Transverse colon (tissue), 4 donors: ENCODE measurements around the gene ZNF462. TPM values are rescaled to one million over a fixed set of nuclear protein-coding genes. Genes with fewer than 3 reads are reported as not detected.

Source experiments
- DNase-seq: peaks from one replicate; pipeline ENCODE4 v3.0.0-alpha.2; 2019
- H3K27ac ChIP-seq, 4 donors: fragments of 200-600 bp; sonication (generic); 2 replicates each; pipeline ENCODE4 v1.5.1; 2016 to 2018; ENCODE audit warnings: inconsistent platforms in 4 of 4
- H3K27me3 ChIP-seq: fragments of 200-600 bp; sonication (generic); 2 replicates; pipeline ENCODE4 v1.5.1; 2017; ENCODE audit warnings: inconsistent platforms
- H3K36me3 ChIP-seq, 4 donors: fragments of 200-600 bp; sonication (generic); 2 replicates each; pipeline ENCODE4 v1.5.1; 2017 to 2019; ENCODE audit warnings: inconsistent platforms in 4 of 4
- H3K4me1 ChIP-seq, 4 donors: fragments of 200-600 bp; sonication (generic); 2 replicates each; pipeline ENCODE4 v1.5.1; 2017 to 2020; ENCODE audit warnings: inconsistent platforms in 4 of 4
- H3K4me3 ChIP-seq, 4 donors: fragments of 200-600 bp; sonication (generic); 1 replicate in 1 of 4; 2 replicates in 3 of 4; pipeline versions ENCODE4 v1.5.1 to v1.6.1; 2017 to 2019; ENCODE audit warnings: inconsistent platforms in 4 of 4
- H3K9me3 ChIP-seq, 2 donors: fragments of 200-600 bp; sonication (generic); 2 replicates each; pipeline ENCODE4 v1.5.1; 2017 to 2019; ENCODE audit warnings: inconsistent platforms in 2 of 2
- CTCF ChIP-seq, 5 experiments: fragments of 200-600 bp in 3 of 5; fragments of 450-650 bp in 2 of 5; sonication (generic) in 3 of 5; IDR thresholded peaks; 1 replicate in 2 of 5; 2 replicates in 3 of 5; pipeline ENCODE4 v1.5.1; 2016 to 2017; ENCODE audit warnings: antibody characterized with exemption in 5 of 5, inconsistent platforms in 3 of 5, mild to moderate bottlenecking in 2 of 5, moderate library complexity in 1 of 5
- EP300 ChIP-seq: sonication (generic); formaldehyde crosslinking; IDR thresholded peaks from one replicate; pipeline ENCODE4 v1.6.1; 2017; ENCODE audit warnings: antibody characterized with exemption, low read depth
- POLR2A ChIP-seq: fragments of 450-650 bp; IDR thresholded peaks from one replicate; pipeline ENCODE4 v1.6.1; 2016; ENCODE audit warnings: antibody characterized with exemption, mild to moderate bottlenecking, moderate library complexity
- POLR2AphosphoS5 ChIP-seq, 3 donors: sonication (generic); formaldehyde crosslinking; IDR thresholded peaks; one replicate each; pipeline ENCODE4 v1.6.1; 2016; ENCODE audit warnings: antibody characterized with exemption in 3 of 3
- WGBS, 2 donors: methylation state at CpG; one replicate each; pipeline ENCODE4 v1.1.5; 2018; ENCODE audit warnings: low coverage in 1 of 2; 5-methylcytosine and 5-hydroxymethylcytosine counted together
- in situ Hi-C, 4 donors: fragments of 200-750 bp; cut with MboI; loops; one replicate each; pipeline versions ENCODE4 v1.15.0 to v1.15.1; 2017; ENCODE audit warnings: low sequenced_read_pairs in 3 of 4, low pct_ligation_motif_present in 1 of 4, low pct_unique_long_range_greater_than_20kb in 1 of 4
- intact Hi-C: fragments of 100-400 bp; cut with DNase I; formaldehyde crosslinking; loops from one replicate; pipeline ENCODE4 v1.15.1; 2023; ENCODE audit warnings: low total_unique reads
- total RNA-seq, 4 donors: library from RNA; depleted of rRNA; stranded (reverse); fragments of >200 nt; gene quantifications; one replicate each; pipeline ENCODE4 v1.1.0, GENCODE V29; 2016

The ZNF462 gene
- total RNA-seq, 4 donors from 2014 or later, result 17.5 to 28.7 (median 22.9) TPM

DNA sequence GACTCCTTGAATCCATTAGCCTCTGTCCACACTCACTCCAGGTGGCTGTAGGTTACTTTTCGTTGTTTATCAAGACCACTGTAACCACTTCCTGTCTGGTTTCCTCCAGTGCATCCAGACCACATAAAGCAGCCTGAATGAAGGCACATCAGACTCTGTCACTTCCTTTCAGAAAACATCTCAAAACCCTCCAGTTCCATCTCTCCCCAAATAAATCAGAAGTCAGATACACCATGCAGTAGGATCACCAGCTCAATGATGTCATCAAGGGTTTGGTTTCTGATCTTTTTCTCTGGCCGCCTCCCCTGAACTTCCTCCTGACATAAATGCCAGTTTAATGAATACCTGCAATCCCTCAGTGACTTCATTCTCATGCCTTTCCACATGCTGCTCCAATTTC, 161.2 kb downstream of the ZNF462 start:
- Histone ChIP-seq H3K4me1 (peaks cover 0 to 7% (median 1%) of the 10 kb centered on the region in 4 donors), H3K9me3 (no peaks in the 10 kb centered on the region), H3K27ac (no peak overlapping the region), H3K4me3 (no peak overlapping the region), H3K36me3 (no peaks in the 10 kb centered on the region), H3K27me3 (no peaks in the 10 kb centered on the region)
- 53 to 60% methylated on average over 2 of the region's 2 CpGs for WGBS, 2 donors
- in situ Hi-C loops, result no loop called here
- intact Hi-C loops, result no loop called here
- DNase-seq, result no peak
- TF ChIP-seq POLR2A (no peak), CTCF (IDR thresholded peaks at IDR 0.05) (no peak), EP300 (no peak), POLR2AphosphoS5 (IDR thresholded peaks at IDR 0.05) (no peak)

DNA sequence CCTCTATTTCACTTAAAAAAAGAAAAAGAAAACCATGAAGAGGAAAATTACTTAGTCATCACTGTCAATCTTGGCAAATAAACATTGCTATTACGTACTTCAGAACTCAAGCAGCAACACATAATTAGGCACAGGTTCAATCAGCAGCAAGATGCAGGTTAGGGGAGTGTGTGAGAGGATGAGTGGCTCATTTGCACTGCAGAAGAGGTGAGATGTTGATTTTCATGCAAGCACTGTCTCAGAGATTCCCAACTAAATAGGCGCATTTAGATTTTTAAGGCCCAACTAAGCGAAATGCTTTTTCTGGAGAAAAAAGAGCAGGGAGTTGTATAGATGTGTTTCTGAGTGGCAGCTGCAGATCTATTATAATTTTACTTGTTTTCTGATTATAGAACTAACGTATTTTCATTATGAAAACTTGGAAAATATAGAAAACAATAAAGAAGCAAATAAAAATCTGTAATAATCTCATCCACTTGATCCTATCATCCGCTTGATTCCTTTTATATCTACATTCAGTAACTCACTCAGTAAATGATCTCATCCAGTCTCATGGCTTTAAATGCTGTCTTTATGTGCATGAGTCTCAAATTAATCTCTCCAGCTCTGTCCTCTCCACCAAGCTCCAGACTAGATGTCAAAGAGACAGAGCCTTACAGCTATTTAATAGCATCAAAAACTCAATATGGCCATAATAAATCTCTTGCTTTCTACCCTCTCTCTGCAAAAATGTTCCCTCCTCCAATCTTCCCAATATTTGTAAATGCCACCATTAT, 162.5 kb downstream of the ZNF462 start:
- Histone ChIP-seq H3K4me1 (no peaks in the 10 kb centered on the region), H3K9me3 (no peaks in the 10 kb centered on the region), H3K4me3 (no peak overlapping the region), H3K27me3 (no peaks in the 10 kb centered on the region), H3K36me3 (no peaks in the 10 kb centered on the region), H3K27ac (no peak overlapping the region)
- intact Hi-C loops, result no loop called here
- 94 to 96% methylated on average over 3 to 5 of the region's 5 CpGs for WGBS, 2 donors
- no peak for TF ChIP-seq POLR2AphosphoS5 (IDR thresholded peaks at IDR 0.05)
- TF ChIP-seq POLR2A, result no peak
- TF ChIP-seq CTCF (IDR thresholded peaks at IDR 0.05), result no peak
- TF ChIP-seq EP300, result no peak
- DNase-seq, result no peak
- in situ Hi-C loops, result no loop called here

DNA sequence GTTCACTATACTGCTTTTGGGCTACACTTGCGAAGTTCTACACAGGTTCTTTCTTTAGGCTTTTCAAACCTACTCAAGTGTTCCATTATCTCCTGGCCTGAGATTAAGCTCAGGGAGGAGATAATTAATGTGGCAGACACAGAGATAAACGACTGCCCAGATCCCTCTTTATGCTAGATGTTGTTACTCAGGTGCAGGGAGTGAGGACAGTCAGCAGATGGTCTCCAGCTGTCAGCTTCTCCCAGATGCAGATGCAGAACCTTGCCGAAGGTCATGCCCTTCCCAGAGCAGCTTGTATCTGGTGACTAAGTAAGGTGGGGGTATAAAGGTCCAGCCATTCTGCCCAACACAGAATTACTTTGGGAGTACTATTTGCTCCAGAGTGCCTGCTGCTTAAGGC, 166.2 kb downstream of the ZNF462 start:
- no peaks in the 10 kb centered on the region for H3K4me1 ChIP-seq
- no peaks in the 10 kb centered on the region for H3K9me3 ChIP-seq
- H3K4me3 ChIP-seq, result no peak overlapping the region
- in situ Hi-C loops (no loop called here), intact Hi-C loops (no loop called here)
- TF ChIP-seq CTCF (IDR thresholded peaks at IDR 0.05) (no peak), POLR2A (no peak), POLR2AphosphoS5 (IDR thresholded peaks at IDR 0.05) (no peak), EP300 (no peak)
- 76 to 86% methylated on average over 1 to 3 of the region's 3 CpGs for WGBS, 2 donors
- H3K36me3 ChIP-seq, result no peaks in the 10 kb centered on the region
- no peaks in the 10 kb centered on the region for H3K27me3 ChIP-seq
- no peak for DNase-seq
- no peak overlapping the region for H3K27ac ChIP-seq

- no peak for DNase-seq
- no peak for TF ChIP-seq CTCF (IDR thresholded peaks at IDR 0.05)
- no peak for TF ChIP-seq EP300
- Histone ChIP-seq H3K27me3 (no peaks in the 10 kb centered on the region), H3K36me3 (no peaks in the 10 kb centered on the region), H3K9me3 (no peaks in the 10 kb centered on the region), H3K4me3 (no peak overlapping the region), H3K27ac (no peak overlapping the region), H3K4me1 (no peaks in the 10 kb centered on the region)
- in situ Hi-C loops (no loop called here), intact Hi-C loops (no loop called here)
- WGBS, 2 donors, result 60 to 84% methylated on average over 1 to 3 of the region's 3 CpGs
Measured at GRCh38 chr9:107033966-107034365, 171.0 kb downstream of the ZNF462 start.
